WI38 (cell line): ENCODE measurements around the gene SLC25A22.

Experiments
- H3K4me3 ChIP-seq: 2 replicates; pipeline ENCODE4 v1.5.1; 2011; ENCODE audit warnings: low read depth, mild to moderate bottlenecking, control low read depth, low read length
- TF ChIP-seq, protein P1 (sequence below): IDR thresholded peaks from 2 replicates; pipeline ENCODE4 v1.5.1; 2012; ENCODE audit warnings: low read depth, mild to moderate bottlenecking, control low read depth, low read length

The SLC25A22 gene

DNA sequence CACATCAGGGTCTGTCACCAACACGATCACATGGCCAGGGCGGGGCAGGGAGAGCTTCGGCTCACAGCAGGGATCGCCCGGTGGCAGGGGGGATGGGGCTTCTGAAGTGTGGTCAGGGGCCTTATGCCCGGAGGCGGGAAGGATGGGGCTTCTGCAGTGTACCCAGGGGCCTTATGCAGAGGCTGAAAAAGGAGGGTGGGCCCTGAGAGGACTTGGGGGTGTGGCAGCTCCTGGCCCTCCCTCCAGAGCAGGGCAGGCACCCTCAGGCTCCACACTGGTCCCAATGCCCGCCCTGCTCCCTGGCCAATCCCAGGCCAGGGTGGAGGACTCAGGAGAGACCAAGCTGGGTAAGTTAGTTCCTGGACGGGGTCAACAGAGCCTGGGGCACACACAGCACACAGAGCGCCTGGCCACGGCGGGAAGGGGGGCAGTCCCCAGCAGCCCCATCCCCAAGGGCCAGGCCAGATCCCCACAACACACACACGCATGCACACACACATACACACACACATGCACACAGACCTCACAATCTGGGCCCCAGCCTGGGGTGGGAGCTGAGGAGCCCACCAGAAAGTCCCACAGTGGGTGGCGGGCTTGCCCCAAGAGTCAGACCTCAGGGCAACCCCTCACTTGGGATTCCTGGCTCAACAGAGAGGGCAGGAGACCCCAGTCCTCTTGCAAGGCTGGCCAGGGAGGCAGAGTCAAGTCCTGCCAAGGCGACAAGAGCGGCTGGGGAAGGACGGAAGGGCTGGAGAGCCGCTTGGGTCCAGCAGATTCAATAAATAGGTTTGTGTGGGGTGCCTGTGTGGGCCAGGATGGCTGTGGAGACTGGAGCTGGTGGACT is 7.1 kb downstream of the SLC25A22 start:
- TF ChIP-seq, protein P1, sequence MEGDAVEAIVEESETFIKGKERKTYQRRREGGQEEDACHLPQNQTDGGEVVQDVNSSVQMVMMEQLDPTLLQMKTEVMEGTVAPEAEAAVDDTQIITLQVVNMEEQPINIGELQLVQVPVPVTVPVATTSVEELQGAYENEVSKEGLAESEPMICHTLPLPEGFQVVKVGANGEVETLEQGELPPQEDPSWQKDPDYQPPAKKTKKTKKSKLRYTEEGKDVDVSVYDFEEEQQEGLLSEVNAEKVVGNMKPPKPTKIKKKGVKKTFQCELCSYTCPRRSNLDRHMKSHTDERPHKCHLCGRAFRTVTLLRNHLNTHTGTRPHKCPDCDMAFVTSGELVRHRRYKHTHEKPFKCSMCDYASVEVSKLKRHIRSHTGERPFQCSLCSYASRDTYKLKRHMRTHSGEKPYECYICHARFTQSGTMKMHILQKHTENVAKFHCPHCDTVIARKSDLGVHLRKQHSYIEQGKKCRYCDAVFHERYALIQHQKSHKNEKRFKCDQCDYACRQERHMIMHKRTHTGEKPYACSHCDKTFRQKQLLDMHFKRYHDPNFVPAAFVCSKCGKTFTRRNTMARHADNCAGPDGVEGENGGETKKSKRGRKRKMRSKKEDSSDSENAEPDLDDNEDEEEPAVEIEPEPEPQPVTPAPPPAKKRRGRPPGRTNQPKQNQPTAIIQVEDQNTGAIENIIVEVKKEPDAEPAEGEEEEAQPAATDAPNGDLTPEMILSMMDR: no peak
- no peak overlapping the region for H3K4me3 ChIP-seq

DNA sequence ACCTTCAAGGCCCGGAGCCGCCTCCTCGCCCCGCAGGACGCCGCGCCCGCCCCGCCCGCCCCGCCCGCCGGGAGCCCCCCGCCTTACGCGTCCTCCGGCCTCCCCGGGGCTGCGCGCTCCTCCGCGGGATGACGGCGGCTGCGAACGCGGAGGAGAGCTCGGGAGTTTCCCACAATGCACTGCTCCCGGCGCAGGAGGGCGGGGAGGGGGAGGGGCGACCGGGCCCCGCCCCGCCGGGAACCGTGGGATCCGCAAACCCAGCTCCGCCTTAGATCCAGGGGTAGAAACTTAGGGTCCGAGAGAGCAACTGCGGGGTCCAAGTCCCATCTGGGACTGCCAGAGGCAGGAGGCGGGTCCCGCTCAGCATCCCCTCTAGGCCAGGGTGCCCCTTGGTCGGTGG is 8.1 kb downstream of the SLC25A22 start, which contains the start of gene CEND1:
CEND1 (minus strand) TSS at position 148 of the 400 bp plus-strand sequence. CDS start 1,514 bp downstream, outside the sequence.
- H3K4me3 ChIP-seq: peak within 1 kb of the TSS; percentile 46
- TF ChIP-seq, protein P1: no peak

DNA sequence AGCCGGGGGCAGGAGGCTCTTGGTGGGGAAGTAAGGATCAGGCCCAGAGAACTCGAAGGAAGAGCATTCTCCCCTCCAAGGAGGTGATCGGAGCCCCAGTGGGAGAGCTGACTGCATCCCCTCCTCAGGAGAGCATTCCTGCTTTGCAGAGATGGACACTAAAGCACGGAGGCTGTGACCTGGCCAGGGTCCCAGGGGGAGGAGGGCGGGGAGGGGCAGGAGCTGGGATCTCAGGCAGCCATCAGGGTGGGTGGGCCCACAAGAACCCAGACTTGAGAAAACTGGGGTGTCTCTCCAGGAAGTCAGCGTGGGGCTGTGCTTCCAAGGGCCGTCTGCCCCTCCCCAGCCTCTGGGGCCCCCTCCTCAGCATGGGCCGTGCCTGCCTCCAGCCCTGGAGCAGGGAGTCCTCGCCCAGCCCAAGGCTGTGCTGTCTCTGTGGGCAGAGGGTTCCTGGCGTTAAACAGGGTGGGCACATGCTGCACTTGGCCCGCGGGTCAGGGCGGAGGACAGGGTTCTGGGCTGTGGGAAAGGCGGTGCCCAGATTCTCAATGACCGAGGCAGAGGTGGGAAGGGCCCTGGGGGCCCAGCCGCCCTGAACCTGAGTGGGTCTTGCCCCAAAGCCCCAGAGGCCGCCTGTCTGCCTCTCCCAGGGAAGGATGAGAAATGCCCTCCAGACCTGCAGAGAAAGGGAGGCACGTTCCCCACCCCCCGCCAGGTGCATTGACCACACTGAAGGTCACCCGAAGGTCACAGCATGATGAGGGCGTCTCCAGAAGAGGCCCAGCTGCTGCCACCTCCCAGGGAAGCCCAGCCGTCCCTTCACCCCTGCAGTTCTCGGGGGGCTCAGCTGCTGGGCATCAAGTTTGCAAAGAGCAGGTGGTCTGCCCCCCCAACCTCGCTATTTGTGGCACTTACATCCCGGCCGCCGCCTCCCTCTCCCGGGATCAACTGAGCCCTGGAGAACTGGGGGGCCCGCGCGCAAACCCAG is 8.8 kb downstream of the SLC25A22 start:
- H3K4me3 ChIP-seq: peak overlapping the region; percentile 46
- TF ChIP-seq, protein P1: no peak

DNA sequence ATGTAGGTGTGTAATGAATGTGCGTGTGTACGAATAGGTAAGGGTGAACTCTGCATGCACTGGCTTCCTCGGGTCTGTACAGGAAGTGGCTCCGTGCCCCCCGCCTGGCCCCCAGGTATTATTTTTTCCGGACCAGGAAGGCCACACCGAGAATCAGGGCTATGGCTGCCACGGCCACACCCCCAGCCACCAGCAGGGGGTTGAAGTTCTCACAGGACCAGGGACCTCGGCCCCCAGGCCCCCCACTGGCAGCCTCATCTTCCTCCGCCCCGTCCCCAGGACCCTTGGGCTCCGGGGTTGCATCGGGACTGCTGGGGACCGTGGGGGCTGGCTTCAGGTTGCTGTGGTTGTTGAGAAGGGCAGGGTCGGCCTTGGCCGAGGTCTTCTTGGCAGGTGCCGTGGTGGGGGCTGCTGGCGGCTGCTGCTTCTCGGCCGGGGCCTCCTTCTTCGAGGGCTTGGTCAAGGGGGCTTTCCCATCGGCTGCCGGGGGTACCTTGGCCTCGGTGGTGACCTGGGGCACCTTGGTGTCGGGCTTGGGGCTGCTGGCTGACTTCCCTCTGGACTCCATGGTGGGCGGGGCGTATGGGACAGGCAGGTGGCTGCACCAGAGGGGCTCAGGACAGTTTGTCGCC is 10.0 kb downstream of the SLC25A22 start:
- no peak overlapping the region for H3K4me3 ChIP-seq
- TF ChIP-seq, protein P1: no peak

DNA sequence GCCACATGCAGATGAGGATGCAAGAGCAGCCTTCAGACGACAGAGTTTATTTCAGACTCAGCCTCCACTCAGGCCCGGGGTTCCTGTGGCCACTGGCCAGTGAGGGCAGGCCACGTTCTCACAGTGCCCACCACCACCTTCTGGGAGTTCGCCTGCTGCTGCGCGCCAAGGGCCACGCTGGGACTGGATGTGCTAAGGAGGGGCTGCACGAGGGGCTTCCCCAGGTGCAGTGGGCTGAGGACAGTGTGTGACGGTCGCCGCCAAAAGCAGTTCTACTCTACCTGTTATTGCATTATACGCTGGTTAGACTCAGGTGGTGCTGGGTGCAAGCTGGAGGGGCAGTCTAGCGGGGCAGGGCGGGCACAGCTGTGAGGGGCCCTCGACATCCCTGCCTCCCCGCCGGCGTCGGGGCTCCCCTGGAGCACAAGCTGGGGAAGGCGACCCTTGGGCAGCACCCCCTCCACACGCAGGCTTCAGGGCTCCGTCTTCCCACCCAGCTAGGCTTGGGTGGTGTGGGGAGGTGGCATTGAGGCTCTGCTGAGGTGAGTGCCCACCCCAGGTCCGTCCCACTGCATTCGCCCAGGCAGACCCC is 10.9 kb downstream of the SLC25A22 start:
- H3K4me3 ChIP-seq: no peak overlapping the region
- TF ChIP-seq, protein P1: no peak

DNA sequence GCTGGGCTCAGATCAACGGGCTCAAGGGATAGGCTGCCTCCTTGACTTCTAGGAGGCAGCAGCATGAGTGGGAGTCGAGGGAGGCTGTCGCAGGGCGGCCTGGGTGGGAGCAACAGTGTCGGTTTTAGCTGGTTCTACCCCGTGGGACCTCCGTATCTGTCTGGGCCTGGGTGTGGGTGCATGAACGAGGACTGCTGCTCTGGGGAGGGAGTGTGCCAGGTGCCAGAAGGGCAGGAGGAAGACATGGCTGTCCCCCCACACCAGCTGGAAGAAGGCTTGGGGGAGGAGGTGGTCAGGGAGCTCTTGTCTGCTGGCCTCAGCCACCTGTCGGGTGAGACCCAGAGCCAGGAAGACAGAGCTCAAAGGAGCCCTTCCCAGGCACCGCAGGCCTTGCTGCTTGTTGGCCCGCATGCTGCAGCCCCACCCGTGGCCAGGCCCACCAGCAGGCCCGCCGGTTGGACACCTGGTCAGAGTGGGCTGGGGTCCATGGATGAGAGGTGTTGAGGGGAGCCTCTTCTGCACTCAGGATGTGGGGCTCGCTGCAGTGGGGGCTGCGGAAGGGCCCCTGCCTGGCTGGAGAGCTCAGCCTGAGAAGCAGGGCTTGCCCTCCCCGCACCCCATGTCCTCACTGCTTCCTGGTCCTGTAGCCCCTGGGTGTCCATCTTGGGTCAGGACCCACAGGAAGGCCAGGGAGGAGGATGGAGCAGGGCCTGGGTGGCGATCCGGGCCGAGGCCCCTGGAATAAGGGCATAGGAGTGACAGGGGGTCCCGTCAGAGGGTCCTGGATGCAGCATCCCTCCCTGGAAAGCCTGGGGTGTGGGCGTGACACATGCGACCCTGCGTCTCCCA is 11.6 kb downstream of the SLC25A22 start:
- TF ChIP-seq, protein P1: no peak
- no peak overlapping the region for H3K4me3 ChIP-seq
